Muscle of leg (tissue), 11 donors: ENCODE measurements around the gene NUP85. TPM values are rescaled to one million over a fixed set of nuclear protein-coding genes. Genes with fewer than 3 reads are reported as not detected.
"Not testable (repeated sequence)": the region's sequence is repeated elsewhere in the genome, so short reads cannot be mapped to it uniquely, and the experiment has no call there.

ENCODE experiments used
- DNase-seq: peaks from one replicate; pipeline ENCODE4 v3.0.0; 2013
- H3K27ac ChIP-seq: one replicate; pipeline ENCODE4 v1.5.1; 2013; ENCODE audit warnings: mild to moderate bottlenecking, low read length, control low read depth
- H3K27me3 ChIP-seq: one replicate; pipeline ENCODE4 v1.6.1; 2013; ENCODE audit warnings: low read length; ENCODE audit not compliant: control insufficient read depth, insufficient read depth
- H3K36me3 ChIP-seq: one replicate; pipeline ENCODE4 v1.6.1; 2013; ENCODE audit warnings: low read length; ENCODE audit not compliant: control insufficient read depth, insufficient read depth
- H3K4me1 ChIP-seq: one replicate; pipeline ENCODE4 v1.6.1; 2013; ENCODE audit warnings: low read length; ENCODE audit not compliant: control insufficient read depth, insufficient read depth
- H3K4me3 ChIP-seq: one replicate; pipeline ENCODE4 v1.5.1; 2013; ENCODE audit warnings: low read length, control low read depth
- H3K9me3 ChIP-seq: replicated peaks from 2 replicates; pipeline ENCODE4 v1.6.1; 2013; ENCODE audit warnings: low read depth, low read length; ENCODE audit not compliant: control insufficient read depth
- WGBS: methylation state at CpG from one replicate; pipeline ENCODE4 v1.1.5; 2013; ENCODE audit warnings: missing lambda C conversion rate; ENCODE audit not compliant: insufficient coverage; 5-methylcytosine and 5-hydroxymethylcytosine counted together
- polyA plus RNA-seq, 8 donors: library from polyadenylated mRNA; unstranded; fragments of 120-200 nt; gene quantifications; one replicate each; pipeline versions ENCODE4 v1.2.1 to v1.2.3, GENCODE V29; 2013; ENCODE audit warnings: inconsistent platforms in 1 of 8, low replicate concordance in 1 of 8; ENCODE audit not compliant: insufficient read length in 8 of 8, insufficient read depth in 1 of 8
- total RNA-seq: library from RNA; stranded (reverse); fragments of 120-200 nt; gene quantifications from one replicate; pipeline ENCODE4 v1.2.4, GENCODE V29; 2013

Gene NUP85
- total and polyA plus RNA-seq, 9 donors, result 33.5 to 51.2 (median 44.1) TPM

DNA sequence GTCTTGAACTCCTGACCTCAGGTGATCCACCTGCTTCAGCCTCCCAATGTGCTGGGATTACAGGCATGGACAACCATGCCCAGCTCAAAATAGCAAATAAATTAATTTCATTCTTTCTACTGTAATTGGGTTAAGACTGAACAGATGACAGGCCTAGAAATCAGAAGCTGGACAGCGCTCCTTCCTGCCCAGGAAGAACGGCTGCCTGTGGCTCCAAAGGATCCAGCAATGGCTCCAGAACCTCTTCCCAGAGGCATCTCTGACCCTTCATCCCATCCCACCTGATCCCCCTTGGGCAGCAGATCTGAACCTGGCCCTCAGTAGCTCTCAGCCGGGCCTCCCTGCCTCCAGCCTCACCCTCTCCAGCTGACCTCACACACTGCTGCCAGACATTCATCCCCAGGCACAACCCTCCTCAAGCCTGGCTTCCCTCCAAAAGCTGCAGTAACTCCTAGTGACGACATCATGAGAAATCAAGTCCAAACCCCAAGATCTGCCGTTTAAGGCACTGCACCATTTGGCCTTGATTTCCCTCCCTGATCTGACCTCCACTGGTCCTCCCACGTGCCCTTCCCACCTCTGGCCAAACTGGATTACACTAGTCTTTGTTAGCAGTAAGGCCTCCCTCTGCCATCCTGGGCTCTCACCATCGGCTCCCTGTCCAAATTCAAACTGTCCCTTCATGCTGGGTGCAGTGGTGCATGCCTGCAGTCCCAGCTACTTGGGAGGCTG lies 68.7 kb downstream of the NUP85 start:
- H3K36me3 ChIP-seq, result peaks cover 19% of the 10 kb centered on the region
- no peaks in the 10 kb centered on the region for H3K9me3 ChIP-seq
- peaks cover 38% of the 10 kb centered on the region for H3K4me1 ChIP-seq
- DNase-seq, result no peak
- no peaks in the 10 kb centered on the region for H3K27me3 ChIP-seq
- 57% methylated on average over 5 of the region's 7 CpGs for WGBS
- H3K4me3 ChIP-seq, result no peak overlapping the region
- H3K27ac ChIP-seq, result no peak overlapping the region

DNA sequence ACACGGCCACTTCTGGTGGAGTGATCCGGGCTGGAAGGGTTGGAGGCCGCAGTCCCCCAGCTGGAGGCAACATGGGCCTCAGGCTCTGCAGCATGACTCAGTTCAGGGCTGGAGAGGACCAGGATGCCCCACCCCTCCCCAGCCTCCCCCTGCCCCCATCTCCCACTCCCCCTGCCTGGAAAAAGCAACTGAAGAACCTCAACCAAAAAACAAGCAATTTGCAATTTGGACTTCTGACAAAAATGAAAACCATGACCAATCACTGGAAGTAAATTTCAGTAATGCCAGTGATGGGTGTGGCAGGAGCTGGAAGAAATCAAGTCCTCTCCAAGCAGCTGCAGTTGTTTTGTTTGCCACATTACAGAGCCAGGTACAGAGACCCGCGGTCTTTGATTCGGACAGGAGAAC lies 72.2 kb downstream of the NUP85 start:
- H3K4me3 ChIP-seq, result no peak overlapping the region
- peaks cover 31% of the 10 kb centered on the region for H3K36me3 ChIP-seq
- H3K9me3 ChIP-seq, result no peaks in the 10 kb centered on the region
- H3K27me3 ChIP-seq, result no peaks in the 10 kb centered on the region
- H3K4me1 ChIP-seq, result peaks cover 17% of the 10 kb centered on the region
- WGBS, result 94% methylated on average over 3 of the region's 6 CpGs
- DNase-seq, result no peak
- H3K27ac ChIP-seq, result peak overlapping the region; percentile 55

DNA sequence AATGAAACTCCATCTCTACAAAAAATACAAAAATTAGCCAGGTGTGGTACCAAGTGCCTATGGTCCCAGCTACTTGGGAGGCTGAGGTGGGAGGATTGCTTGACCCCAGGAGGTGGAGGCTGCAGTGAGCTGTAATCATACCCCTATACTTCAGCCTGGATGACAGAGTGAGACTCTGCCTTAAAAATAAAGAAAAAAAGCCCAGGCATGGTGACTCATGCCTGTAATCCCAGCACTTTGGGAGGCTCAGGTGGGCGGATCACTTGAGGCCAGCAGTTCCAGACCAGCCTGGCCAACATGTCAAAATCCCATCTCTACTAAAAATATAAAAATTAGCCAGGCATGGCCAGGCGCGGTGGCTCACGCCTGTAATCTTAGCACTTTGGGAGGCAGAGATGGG lies 74.7 kb downstream of the NUP85 start:
- H3K27ac ChIP-seq, H3K27me3 ChIP-seq, DNase-seq, H3K9me3 ChIP-seq, H3K4me3 ChIP-seq: not testable (repeated sequence)
- peaks cover 32% of the 10 kb centered on the region for H3K36me3 ChIP-seq
- peaks cover 12% of the 10 kb centered on the region for H3K4me1 ChIP-seq
- WGBS, result no CpG with 5 or more reads among the region's 4 CpGs

DNA sequence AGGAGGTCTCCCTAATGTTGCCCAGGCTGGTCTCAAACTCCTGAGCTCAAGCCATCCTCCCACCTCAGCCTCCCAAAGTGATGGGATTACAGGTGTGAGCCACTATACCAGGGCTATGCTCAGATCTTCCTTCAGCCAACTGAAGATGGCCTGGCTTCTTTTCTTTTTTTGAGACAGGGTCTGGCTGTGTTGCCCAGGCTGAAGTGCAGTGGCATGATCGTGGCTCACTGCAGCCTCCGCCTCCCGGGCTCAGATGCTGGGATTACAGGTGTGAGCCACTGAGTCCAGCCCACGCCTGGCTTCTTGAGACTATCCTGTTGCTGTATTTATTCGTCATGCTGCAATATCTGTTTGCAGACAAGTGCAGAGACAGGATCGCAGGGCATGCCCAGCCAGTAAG lies 79.6 kb downstream of the NUP85 start:
- WGBS, result 74% methylated on average over 5 of the region's 6 CpGs
- Histone ChIP-seq H3K36me3 (peaks cover 33% of the 10 kb centered on the region), H3K9me3 (no peaks in the 10 kb centered on the region), H3K27ac (no peak overlapping the region), H3K4me1 (peaks cover 7% of the 10 kb centered on the region), H3K27me3 (no peaks in the 10 kb centered on the region), H3K4me3 (no peak overlapping the region)
- no peak for DNase-seq

Other genes starting within 250 kb of the NUP85 start
- 2.7 TPM for gene HID1, start 232.9 kb upstream of the NUP85 start, total RNA-seq
- 10 to 100 TPM in 1 of 8 donors, 1 to 10 TPM in 7; 4.3 to 12.6 (median 6.8) TPM for gene HID1, start 232.9 kb upstream of the NUP85 start, polyA plus RNA-seq
- 3.4 TPM for gene CDR2L, start 218.0 kb upstream of the NUP85 start, total RNA-seq
- 10 to 100 TPM in 2 of 8 donors, 1 to 10 TPM in 6; 7.7 to 12.2 (median 8.9) TPM for gene CDR2L, start 218.0 kb upstream of the NUP85 start, polyA plus RNA-seq
- gene MRPL58, start 193.0 kb upstream of the NUP85 start, total RNA-seq, result 34.0 TPM
- gene MRPL58, start 193.0 kb upstream of the NUP85 start, polyA plus RNA-seq, result 10 to 100 TPM; 17.6 to 25.2 (median 21.1) TPM
- 332 TPM for gene ATP5PD, start 158.7 kb upstream of the NUP85 start, total RNA-seq
- gene ATP5PD, start 158.7 kb upstream of the NUP85 start, polyA plus RNA-seq, result 100 to 1,000 TPM; 216 to 280 (median 246) TPM
- 16.8 TPM for gene KCTD2, start 158.5 kb upstream of the NUP85 start, total RNA-seq
- 10 to 100 TPM; 19.8 to 24.7 (median 22.2) TPM for gene KCTD2, start 158.5 kb upstream of the NUP85 start, polyA plus RNA-seq
- 4.4 TPM for gene SLC16A5, start 117.7 kb upstream of the NUP85 start, total RNA-seq
- gene SLC16A5, start 117.7 kb upstream of the NUP85 start, polyA plus RNA-seq, result 10 to 100 TPM in 2 of 8 donors, 1 to 10 TPM in 6; 7.8 to 12.7 (median 8.4) TPM
- 2.4 TPM for gene ARMC7, start 95.7 kb upstream of the NUP85 start, total RNA-seq
- gene ARMC7, start 95.7 kb upstream of the NUP85 start, polyA plus RNA-seq, result 1 to 10 TPM; 6.2 to 7.9 (median 7.5) TPM
- 55.6 TPM for gene NT5C, start 73.9 kb upstream of the NUP85 start, total RNA-seq
- 10 to 100 TPM; 38.3 to 53.8 (median 42.4) TPM for gene NT5C, start 73.9 kb upstream of the NUP85 start, polyA plus RNA-seq
- 138 TPM for gene JPT1, start 51.2 kb upstream of the NUP85 start, total RNA-seq
- 100 to 1,000 TPM; 223 to 361 (median 294) TPM for gene JPT1, start 51.2 kb upstream of the NUP85 start, polyA plus RNA-seq
- gene SUMO2, start 22.7 kb upstream of the NUP85 start, total RNA-seq, result 242 TPM
- 100 to 1,000 TPM; 340 to 477 (median 387) TPM for gene SUMO2, start 22.7 kb upstream of the NUP85 start, polyA plus RNA-seq
- 13.3 TPM for gene GGA3, start 55.9 kb downstream of the NUP85 start, total RNA-seq
- 10 to 100 TPM; 26.7 to 35.9 (median 30.6) TPM for gene GGA3, start 55.9 kb downstream of the NUP85 start, polyA plus RNA-seq
- 71.7 TPM for gene MRPS7, start 56.2 kb downstream of the NUP85 start, total RNA-seq
- 10 to 100 TPM; 51.2 to 69.9 (median 60.1) TPM for gene MRPS7, start 56.2 kb downstream of the NUP85 start, polyA plus RNA-seq
- gene MIF4GD, start 65.6 kb downstream of the NUP85 start, total RNA-seq, result 9.4 TPM
- 10 to 100 TPM in 7 of 8 donors, 1 to 10 TPM in 1; 9.9 to 14.8 (median 12.6) TPM for gene MIF4GD, start 65.6 kb downstream of the NUP85 start, polyA plus RNA-seq
- gene SLC25A19, start 83.8 kb downstream of the NUP85 start, total RNA-seq, result 7.0 TPM
- 1 to 10 TPM; 6.1 to 8.3 (median 7.3) TPM for gene SLC25A19, start 83.8 kb downstream of the NUP85 start, polyA plus RNA-seq
- 88.4 TPM for gene GRB2, start 200.0 kb downstream of the NUP85 start, total RNA-seq
- 100 to 1,000 TPM; 125 to 162 (median 148) TPM for gene GRB2, start 200.0 kb downstream of the NUP85 start, polyA plus RNA-seq